ENCODE results near the gene CTNNBIP1.
A peak's percentile ranks its signal among the peaks of the same experiment; 100 is the strongest.

The CTNNBIP1 gene

GRCh38 chr1:9853249-9853595 lies 56.8 kb downstream of the CTNNBIP1 start:
- H3K4me3 ChIP-seq (ENCODE audit: low read depth, low read length), result no peak overlapping the region
- no peaks in the 10 kb centered on the region for H3K9me3 ChIP-seq (ENCODE audit: control insufficient read depth, insufficient read depth, low read depth, low read length)
- H3K27ac ChIP-seq (ENCODE audit: extremely low read depth, low read depth, low read length), result no peak overlapping the region
- ChIA-PET POLR2A (no interaction called here), CTCF (interaction anchor here (0.7 to 2.6 kb wide), 4 partner anchors 13 to 472 kb away, joined by 3 to 8 read pairs (median 6); no protein-coding TSS in a partner anchor)
- TF ChIP-seq ZNF184 (tag by site-specific recombination; IDR thresholded peaks at IDR 0.05) (no peak), ZNF571 (tag by site-specific recombination; IDR thresholded peaks at IDR 0.05) (no peak), ZBTB26 (tag by site-specific recombination; optimal IDR thresholded peaks at IDR 0.05) (no peak), ZNF548 (tag by site-specific recombination; IDR thresholded peaks at IDR 0.05) (no peak), KLF16 (tag by site-specific recombination; IDR thresholded peaks at IDR 0.05) (no peak), ZNF146 (tag by site-specific recombination; IDR thresholded peaks at IDR 0.05) (no peak), ZNF362 (tag by site-specific recombination; IDR thresholded peaks at IDR 0.05) (no peak), PRDM1 (tag by site-specific recombination; IDR thresholded peaks at IDR 0.05) (no peak), ZNF449 (tag by site-specific recombination; IDR thresholded peaks at IDR 0.05) (no peak), ZNF660 (tag by site-specific recombination; IDR thresholded peaks at IDR 0.05) (no peak), ZNF596 (tag by site-specific recombination; IDR thresholded peaks at IDR 0.05) (no peak)
- TF ChIP-seq, protein P1, sequence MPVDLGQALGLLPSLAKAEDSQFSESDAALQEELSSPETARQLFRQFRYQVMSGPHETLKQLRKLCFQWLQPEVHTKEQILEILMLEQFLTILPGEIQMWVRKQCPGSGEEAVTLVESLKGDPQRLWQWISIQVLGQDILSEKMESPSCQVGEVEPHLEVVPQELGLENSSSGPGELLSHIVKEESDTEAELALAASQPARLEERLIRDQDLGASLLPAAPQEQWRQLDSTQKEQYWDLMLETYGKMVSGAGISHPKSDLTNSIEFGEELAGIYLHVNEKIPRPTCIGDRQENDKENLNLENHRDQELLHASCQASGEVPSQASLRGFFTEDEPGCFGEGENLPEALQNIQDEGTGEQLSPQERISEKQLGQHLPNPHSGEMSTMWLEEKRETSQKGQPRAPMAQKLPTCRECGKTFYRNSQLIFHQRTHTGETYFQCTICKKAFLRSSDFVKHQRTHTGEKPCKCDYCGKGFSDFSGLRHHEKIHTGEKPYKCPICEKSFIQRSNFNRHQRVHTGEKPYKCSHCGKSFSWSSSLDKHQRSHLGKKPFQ (tag by site-specific recombination; IDR thresholded peaks at IDR 0.05), result no peak
- H3K4me1 ChIP-seq (ENCODE audit: control insufficient read depth, insufficient read depth, low read length), result no peaks in the 10 kb centered on the region; the same call in 1 of the 2 replicates
- H3K36me3 ChIP-seq (ENCODE audit: control insufficient read depth in 2 of 2, insufficient read depth in 1 of 2, low read length in 2 of 2), result peaks cover 0 to 4% of the 10 kb centered on the region in 2 experiments; a peak in 1 of 3 replicates

DNA sequence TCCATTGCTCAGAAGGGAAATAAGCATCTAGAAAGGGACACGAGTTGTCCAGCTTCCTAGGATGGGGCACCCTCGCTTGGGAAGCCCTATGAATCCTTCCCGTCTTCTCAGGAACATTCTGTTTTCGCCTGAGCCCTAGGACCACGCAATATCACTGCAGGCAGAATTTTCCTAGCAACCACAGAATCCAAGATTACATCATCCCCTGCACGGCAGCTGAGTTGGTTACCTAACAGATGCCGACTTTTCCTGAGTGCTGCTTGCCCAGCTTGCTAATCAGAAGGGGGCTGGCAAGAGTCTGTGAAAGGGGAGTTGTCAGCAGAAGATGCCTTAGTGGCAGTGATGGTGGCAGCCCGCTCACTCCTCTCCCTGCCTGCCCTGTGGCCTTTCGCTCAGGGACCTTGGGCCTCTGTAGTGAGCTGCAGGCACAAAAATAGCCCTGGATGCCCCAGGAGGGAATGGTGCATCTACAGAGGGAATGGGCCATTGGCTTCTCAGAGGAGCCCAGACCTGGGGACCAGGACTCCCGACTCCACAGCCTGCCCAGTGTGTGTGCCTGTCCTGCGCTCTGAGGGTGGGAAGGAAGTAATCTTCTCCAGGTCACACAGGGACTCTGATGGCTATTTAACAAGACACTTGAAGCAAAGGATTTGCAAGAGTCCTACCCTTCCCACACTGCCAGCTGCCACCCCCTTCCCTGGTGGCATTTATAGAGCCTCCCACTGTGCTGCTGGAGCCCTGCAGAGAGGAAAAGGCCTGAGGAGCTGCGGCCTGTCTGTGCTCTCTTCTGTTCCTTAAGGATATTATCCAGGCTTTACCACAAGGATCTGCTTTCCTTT lies 57.4 kb downstream of the CTNNBIP1 start:
- H3K27ac ChIP-seq (ENCODE audit: extremely low read depth, low read depth, low read length), result no peak overlapping the region
- H3K4me1 ChIP-seq (ENCODE audit: control insufficient read depth, insufficient read depth, low read length), result no peaks in the 10 kb centered on the region; the same call in 1 of the 2 replicates
- ChIA-PET CTCF (interaction anchor here (0.7 to 2.6 kb wide), 5 partner anchors 14 to 473 kb away, joined by 3 to 8 read pairs (median 5); no protein-coding TSS in a partner anchor), POLR2A (interaction anchor here (0.6 kb wide), 2 partner anchors 9 to 96 kb away, joined by 3 to 4 read pairs; no protein-coding TSS in a partner anchor)
- H3K9me3 ChIP-seq (ENCODE audit: control insufficient read depth, insufficient read depth, low read depth, low read length), result no peaks in the 10 kb centered on the region
- H3K36me3 ChIP-seq (ENCODE audit: control insufficient read depth in 2 of 2, insufficient read depth in 1 of 2, low read length in 2 of 2), result peaks cover 0 to 4% of the 10 kb centered on the region in 2 experiments; a peak in 1 of 3 replicates
- no peak overlapping the region for H3K4me3 ChIP-seq (ENCODE audit: low read depth, low read length)
- no peak for TF ChIP-seq ZNF621 (tag by site-specific recombination; IDR thresholded peaks at IDR 0.05)
- TF ChIP-seq ZNF214 (tag by site-specific recombination; IDR thresholded peaks at IDR 0.05; ENCODE audit: borderline replicate concordance), result no peak
- TF ChIP-seq ZEB2 (tag by site-specific recombination; IDR thresholded peaks at IDR 0.05), result 0 out of 2 replicates have a peak, but pooled peaks have one; percentile 33
- TF ChIP-seq ZNF488 (tag by site-specific recombination; IDR thresholded peaks at IDR 0.05), result no peak
- no peak for TF ChIP-seq ZNF707 (tag by site-specific recombination; IDR thresholded peaks at IDR 0.05)
- no peak for TF ChIP-seq ZNF791 (tag by site-specific recombination; IDR thresholded peaks at IDR 0.05)
- TF ChIP-seq ZBTB17 (tag by site-specific recombination; IDR thresholded peaks at IDR 0.05), result peak; percentile 60
- TF ChIP-seq ZNF350 (tag by site-specific recombination; IDR thresholded peaks at IDR 0.05), result no peak
- TF ChIP-seq ZBTB48 (tag by site-specific recombination; IDR thresholded peaks at IDR 0.05), result peak; percentile 80
- TF ChIP-seq GLIS1 (tag by site-specific recombination; IDR thresholded peaks at IDR 0.05), result peak; percentile 95
- peak; percentile 7; the same call in 1 of the 2 replicates for TF ChIP-seq ZBTB44 (tag by site-specific recombination; IDR thresholded peaks at IDR 0.05)
- no peak for TF ChIP-seq ZNF624 (tag by site-specific recombination; IDR thresholded peaks at IDR 0.05)
- TF ChIP-seq ZNF140 (tag by site-specific recombination; IDR thresholded peaks at IDR 0.05), result no peak
- peak; percentile 82 for TF ChIP-seq ZNF10 (tag by site-specific recombination; IDR thresholded peaks at IDR 0.05)
- no peak for TF ChIP-seq ZNF560 (tag by site-specific recombination; IDR thresholded peaks at IDR 0.05; ENCODE audit: borderline replicate concordance)

All from HEK293 (cell line).